ENCODE measurements around the gene FBLN1.

Gene FBLN1

DNA sequence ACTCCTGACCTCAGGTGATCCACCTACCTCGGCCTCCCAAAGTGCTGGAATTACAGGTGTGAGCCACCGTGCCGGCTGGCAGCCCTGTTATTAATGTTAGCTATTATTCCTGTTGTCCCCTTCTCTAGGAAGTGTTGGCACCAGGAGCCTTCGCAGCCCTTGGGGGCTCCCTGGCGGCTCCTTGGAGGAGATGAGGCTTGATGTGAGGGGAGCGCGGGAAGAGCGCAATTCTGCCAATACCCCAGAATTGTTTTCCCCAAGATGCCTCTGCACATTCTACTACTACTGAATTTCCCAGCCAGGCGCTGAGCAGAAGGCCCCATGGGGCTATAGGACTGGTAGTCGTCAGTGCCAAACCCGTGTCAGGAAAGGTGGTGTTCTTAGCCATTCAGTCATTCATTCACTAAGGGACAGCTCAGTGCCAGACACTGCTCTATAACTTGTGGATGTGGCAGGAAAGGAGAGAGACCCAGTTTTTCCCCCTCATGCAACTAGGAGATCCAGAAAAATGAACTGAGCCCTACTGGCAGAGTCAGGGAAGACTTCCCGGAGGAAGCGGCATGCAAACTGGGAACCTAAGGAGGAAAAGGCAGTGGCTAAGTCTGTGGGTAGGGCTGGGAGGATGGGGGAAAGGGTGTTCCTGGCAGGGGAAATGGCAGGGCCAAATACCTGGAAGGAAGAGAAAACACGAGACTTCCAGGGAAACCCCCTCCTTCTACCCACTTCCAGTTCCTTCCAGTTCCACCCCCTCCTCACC is 3.5 kb downstream of the FBLN1 start:
- TF ChIP-seq, protein P1, sequence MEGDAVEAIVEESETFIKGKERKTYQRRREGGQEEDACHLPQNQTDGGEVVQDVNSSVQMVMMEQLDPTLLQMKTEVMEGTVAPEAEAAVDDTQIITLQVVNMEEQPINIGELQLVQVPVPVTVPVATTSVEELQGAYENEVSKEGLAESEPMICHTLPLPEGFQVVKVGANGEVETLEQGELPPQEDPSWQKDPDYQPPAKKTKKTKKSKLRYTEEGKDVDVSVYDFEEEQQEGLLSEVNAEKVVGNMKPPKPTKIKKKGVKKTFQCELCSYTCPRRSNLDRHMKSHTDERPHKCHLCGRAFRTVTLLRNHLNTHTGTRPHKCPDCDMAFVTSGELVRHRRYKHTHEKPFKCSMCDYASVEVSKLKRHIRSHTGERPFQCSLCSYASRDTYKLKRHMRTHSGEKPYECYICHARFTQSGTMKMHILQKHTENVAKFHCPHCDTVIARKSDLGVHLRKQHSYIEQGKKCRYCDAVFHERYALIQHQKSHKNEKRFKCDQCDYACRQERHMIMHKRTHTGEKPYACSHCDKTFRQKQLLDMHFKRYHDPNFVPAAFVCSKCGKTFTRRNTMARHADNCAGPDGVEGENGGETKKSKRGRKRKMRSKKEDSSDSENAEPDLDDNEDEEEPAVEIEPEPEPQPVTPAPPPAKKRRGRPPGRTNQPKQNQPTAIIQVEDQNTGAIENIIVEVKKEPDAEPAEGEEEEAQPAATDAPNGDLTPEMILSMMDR (IDR thresholded peaks at IDR 0.05; ENCODE audit: borderline replicate concordance, insufficient read depth, low read depth, low read length) = no peak
- H3K4me3 ChIP-seq (ENCODE audit: low read depth, low read length) = no peak overlapping the region

DNA sequence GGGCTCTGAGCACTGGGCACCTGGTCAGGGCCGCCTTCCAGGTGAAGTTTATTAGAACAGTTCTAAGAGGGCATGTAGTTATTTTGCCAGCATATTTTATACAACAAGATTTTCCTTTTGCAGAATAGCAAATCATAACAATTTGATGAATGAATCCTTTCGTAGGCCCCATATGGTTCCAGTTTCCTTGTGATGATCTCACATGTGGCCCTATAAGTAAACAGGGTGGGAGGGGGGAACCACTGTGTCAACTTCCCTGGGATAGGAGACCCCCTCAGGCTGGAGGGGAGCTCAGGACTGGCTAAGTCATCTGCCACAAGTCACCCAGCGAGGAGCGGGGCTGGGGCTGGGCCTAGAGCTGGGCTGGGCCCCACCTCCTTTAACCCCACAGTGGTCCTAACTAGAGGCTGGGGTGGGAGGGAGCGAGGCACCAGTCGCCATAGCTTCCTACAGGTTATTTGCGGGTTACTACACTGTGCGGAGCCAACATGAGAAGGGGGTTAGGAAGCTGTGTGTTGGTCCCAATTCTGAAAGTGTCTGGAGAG is 4.2 kb downstream of the FBLN1 start:
- no peak overlapping the region for H3K4me3 ChIP-seq (ENCODE audit: low read depth, low read length)
- TF ChIP-seq, protein P1 (IDR thresholded peaks at IDR 0.05; ENCODE audit: borderline replicate concordance, insufficient read depth, low read depth, low read length) = no peak

- TF ChIP-seq, protein P1 (IDR thresholded peaks at IDR 0.05; ENCODE audit: borderline replicate concordance, insufficient read depth, low read depth, low read length) = no peak
- no peak overlapping the region for H3K4me3 ChIP-seq (ENCODE audit: low read depth, low read length)
Observed at GRCh38 chr22:45507798-45508197, 5.1 kb downstream of the FBLN1 start.

- no peak overlapping the region for H3K4me3 ChIP-seq (ENCODE audit: low read depth, low read length)
- TF ChIP-seq, protein P1 (IDR thresholded peaks at IDR 0.05; ENCODE audit: borderline replicate concordance, insufficient read depth, low read depth, low read length) = no peak
Observed at GRCh38 chr22:45508814-45509213, 6.1 kb downstream of the FBLN1 start.

DNA sequence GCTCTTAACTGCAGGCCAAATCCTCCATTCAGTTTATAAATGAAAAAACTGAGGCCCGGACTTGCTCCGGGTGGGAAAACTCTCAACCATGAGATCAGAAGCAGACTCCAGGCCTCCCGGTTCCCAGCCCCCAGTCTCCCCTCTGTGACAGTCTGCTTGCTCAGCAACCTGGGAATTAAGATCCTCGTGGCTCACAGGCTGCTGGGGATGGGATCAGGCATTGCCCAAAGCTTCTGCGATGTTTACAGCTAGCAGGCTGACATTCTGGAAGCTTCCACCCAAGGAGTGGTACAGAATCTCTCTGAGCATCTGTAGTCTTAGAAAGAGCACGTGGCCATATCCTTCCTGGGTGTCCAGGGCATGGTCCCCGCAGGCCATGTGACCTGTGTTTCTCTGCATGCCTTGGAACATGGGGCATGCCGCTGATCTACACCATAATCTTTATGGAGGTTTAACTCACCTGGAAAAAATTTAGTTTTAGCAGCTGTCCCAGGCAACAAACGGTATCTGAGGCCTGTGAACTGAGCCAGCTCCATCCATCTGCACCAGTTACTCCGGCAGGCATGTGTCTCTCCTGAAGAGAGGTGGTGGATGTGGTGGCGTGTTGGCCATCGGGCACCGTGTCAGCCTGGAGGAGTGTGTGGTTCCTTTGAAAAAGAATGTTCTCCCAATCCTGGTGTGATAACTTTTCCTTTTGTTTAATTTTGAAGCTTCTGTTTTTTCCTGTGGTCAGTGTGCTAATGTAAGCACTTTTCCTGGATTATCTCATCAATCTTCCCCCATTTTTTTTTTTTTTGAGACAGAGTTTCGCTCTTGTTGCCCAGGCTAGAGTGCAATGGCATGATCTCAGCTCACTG is 7.9 kb downstream of the FBLN1 start:
- no peak overlapping the region for H3K4me3 ChIP-seq (ENCODE audit: low read depth, low read length)
- TF ChIP-seq, protein P1 (IDR thresholded peaks at IDR 0.05; ENCODE audit: borderline replicate concordance, insufficient read depth, low read depth, low read length) = no peak

- TF ChIP-seq, protein P1 (IDR thresholded peaks at IDR 0.05; ENCODE audit: borderline replicate concordance, insufficient read depth, low read depth, low read length) = no peak
- no peak overlapping the region for H3K4me3 ChIP-seq (ENCODE audit: low read depth, low read length)
Observed at GRCh38 chr22:45511847-45512261, 9.2 kb downstream of the FBLN1 start.

Measured in GM12875 (cell line).